GM13976 (cell line): ENCODE results near the gene TGFBR3L.

Source experiments
- DNase-seq: peaks from one replicate; pipeline ENCODE4 v3.0.0; 2012; ENCODE audit warnings: low spot score
- CTCF ChIP-seq: IDR thresholded peaks from 2 replicates; pipeline ENCODE4 v1.5.1; 2012; ENCODE audit warnings: borderline replicate concordance, mild to moderate bottlenecking; ENCODE audit not compliant: insufficient read depth; ENCODE audit errors: extremely low read depth, missing control alignments, control extremely low read depth
- in situ Hi-C: fragments of 300-500 bp; cut with MboI; formaldehyde crosslinking; loops from one replicate; pipeline ENCODE4 v1.12.0; 2022; ENCODE audit warnings: low sequenced_read_pairs, mixed read lengths, inconsistent platforms; ENCODE audit not compliant: unreplicated experiment

TGFBR3L gene

GRCh38 chr19:7930765-7931164 is 16.1 kb downstream of the TGFBR3L start:
- no peak for DNase-seq
- in situ Hi-C loops: no loop called here
- no peak for TF ChIP-seq CTCF

GRCh38 chr19:7931221-7932061 is 16.8 kb downstream of the TGFBR3L start:
- no peak for TF ChIP-seq CTCF
- in situ Hi-C loops: no loop called here
- no peak for DNase-seq

GRCh38 chr19:7932276-7932929 is 17.8 kb downstream of the TGFBR3L start:
- no peak for DNase-seq
- in situ Hi-C loops: no loop called here
- TF ChIP-seq CTCF: no peak

- no peak for TF ChIP-seq CTCF
- in situ Hi-C loops: no loop called here
- no peak for DNase-seq
Observed at GRCh38 chr19:7932930-7933300, 18.3 kb downstream of the TGFBR3L start.

- no peak for DNase-seq
- TF ChIP-seq CTCF: no peak
- in situ Hi-C loops: no loop called here
Observed at GRCh38 chr19:7933411-7933810, 18.8 kb downstream of the TGFBR3L start.

GRCh38 chr19:7933828-7934725 is 19.4 kb downstream of the TGFBR3L start:
- no peak for DNase-seq
- TF ChIP-seq CTCF: no peak
- in situ Hi-C loops: no loop called here
